Stimulated activated CD4-positive, alpha-beta T cell treated with anti-CD3 and anti-CD28 coated beads, Interleukin-1b, Interleukin-23, amount 100 ng/mL, for 4 hours (primary cell): ENCODE measurements around the gene SCYGR8.
"Not testable (repeated sequence)": the region's sequence is repeated elsewhere in the genome, so short reads cannot be mapped to it uniquely, and the experiment has no call there.

Source experiments
- DNase-seq, 2 donors: peaks; one replicate each; pipeline ENCODE4 v3.0.0-alpha.2; 2020; ENCODE audit warnings: low read depth in 2 of 2

SCYGR8 gene

GRCh38 chr2:227745594-227745993 lies at the start of gene SCYGR8:
Gene SCYGR8 (plus strand): TSS chr2:227745894. CDS start chr2:227745894, 0 bp downstream.
- no peak for DNase-seq

GRCh38 chr2:227696990-227697679 lies 48.6 kb upstream of the SCYGR8 start:
- DNase-seq, result no peak

- DNase-seq, result no peak
Observed at GRCh38 chr2:227701556-227701955, 44.1 kb upstream of the SCYGR8 start.

- DNase-seq, result no peak
Observed at GRCh38 chr2:227703280-227703732, 42.4 kb upstream of the SCYGR8 start.

- DNase-seq, result no peak
Observed at GRCh38 chr2:227703961-227704360, 41.7 kb upstream of the SCYGR8 start.

- no peak for DNase-seq
Observed at GRCh38 chr2:227706859-227707258, 38.8 kb upstream of the SCYGR8 start.

- DNase-seq, result no peak
Observed at GRCh38 chr2:227707390-227707789, 38.3 kb upstream of the SCYGR8 start.

- DNase-seq, result no peak
Observed at GRCh38 chr2:227710986-227711385, 34.7 kb upstream of the SCYGR8 start.

GRCh38 chr2:227713291-227713690 lies 32.4 kb upstream of the SCYGR8 start:
- DNase-seq, result no peak

- DNase-seq, result no peak
Observed at GRCh38 chr2:227716501-227716900, 29.2 kb upstream of the SCYGR8 start.

- no peak for DNase-seq
Observed at GRCh38 chr2:227717687-227718567, 27.8 kb upstream of the SCYGR8 start, which contains the start of gene SLC19A3. Gene SLC19A3 (minus strand): TSS chr2:227718028. CDS start chr2:227702318, 15,710 bp downstream.

GRCh38 chr2:227719641-227720040 lies 26.1 kb upstream of the SCYGR8 start:
- no peak for DNase-seq

- no peak for DNase-seq
Observed at GRCh38 chr2:227720680-227721079, 25.0 kb upstream of the SCYGR8 start.

- not testable (repeated sequence) for DNase-seq
Observed at GRCh38 chr2:227722821-227723220, 22.9 kb upstream of the SCYGR8 start.

GRCh38 chr2:227724394-227725039 lies 21.2 kb upstream of the SCYGR8 start, which contains the start of gene SCYGR6:
Gene SCYGR6 (minus strand): TSS chr2:227724757. CDS start chr2:227724757, 0 bp downstream.
- DNase-seq, result no peak

- no peak for DNase-seq
Observed at GRCh38 chr2:227728035-227728434, 17.7 kb upstream of the SCYGR8 start, which contains the start of gene SCYGR7. Gene SCYGR7 (plus strand): TSS chr2:227728335. CDS start chr2:227728335, 0 bp downstream.

GRCh38 chr2:227739351-227739750 lies 6.3 kb upstream of the SCYGR8 start:
- DNase-seq, result no peak

- DNase-seq, result not testable (repeated sequence)
Observed at GRCh38 chr2:227740705-227741104, 5.0 kb upstream of the SCYGR8 start.

- no peak for DNase-seq
Observed at GRCh38 chr2:227748079-227748478, 2.4 kb downstream of the SCYGR8 start.

GRCh38 chr2:227756261-227756660 lies 10.6 kb downstream of the SCYGR8 start:
- not testable (repeated sequence) for DNase-seq

GRCh38 chr2:227759411-227760118 lies 13.9 kb downstream of the SCYGR8 start:
- DNase-seq, result no peak
